ENCODE data around the gene SUN1. TPM values are rescaled to one million over a fixed set of nuclear protein-coding genes. Genes with fewer than 3 reads are reported as not detected.

The SUN1 gene
- total and polyA plus RNA-seq, 7 experiments from 2014 or later: 39.4 to 254 (median 97.2) TPM

DNA sequence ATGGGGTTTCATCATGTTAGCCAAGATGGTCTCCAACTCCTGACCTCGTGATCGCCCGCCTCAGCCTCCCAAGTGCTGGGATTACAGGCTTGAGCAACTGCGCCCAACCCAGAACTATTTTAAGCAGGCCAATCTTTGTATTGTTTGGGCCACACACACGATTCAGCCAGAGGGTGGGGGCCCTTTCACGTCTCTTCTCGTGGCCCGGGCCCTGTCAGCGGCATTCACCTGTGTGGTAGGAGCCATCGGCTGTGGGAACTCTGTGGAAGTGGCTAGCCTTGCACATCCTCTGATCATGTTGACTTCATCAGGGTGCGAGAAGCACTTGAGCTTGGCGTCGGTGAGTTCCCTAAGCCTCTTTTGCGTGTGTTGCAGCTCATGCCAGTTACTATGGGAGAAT lies 16.9 kb downstream of the SUN1 start:
- intact Hi-C loops (cut with micrococcal nuclease): no loop called here
- peak overlapping the region in 1 of 9 donors; percentile 19 for H3K27ac Mint-ChIP-seq
- no peaks in the 10 kb centered on the region for H3K9me3 Mint-ChIP-seq
- POLR2A ChIA-PET: no interaction called here
- Histone ChIP-seq H3K9me3 (ENCODE audit: control insufficient read depth in 2 of 3, low read length in 3 of 3) (no peaks in the 10 kb centered on the region), H3K4me3 (ENCODE audit: low read length) (no peak overlapping the region), H3K36me3 (ENCODE audit: control insufficient read depth in 2 of 3, insufficient read depth in 3 of 3, low read length in 3 of 3) (peaks cover 0 to 68% (median 21%) of the 10 kb centered on the region in 3 experiments), H3K27ac (ENCODE audit: low read depth, low read length) (no peak overlapping the region), H3K4me1 (ENCODE audit: control insufficient read depth in 2 of 2, insufficient read depth in 2 of 2, low read length in 2 of 2) (no peaks in the 10 kb centered on the region), H3K27me3 (ENCODE audit: control insufficient read depth in 2 of 2, insufficient read depth in 2 of 2, low read length in 2 of 2) (no peaks in the 10 kb centered on the region)
- no peak for ATAC-seq
- H3K36me3 Mint-ChIP-seq: peaks cover 4 to 54% (median 22%) of the 10 kb centered on the region in 5 donors
- no peak overlapping the region for H3K4me3 Mint-ChIP-seq
- CTCF ChIA-PET: interaction anchor here (0.5 to 0.6 kb wide), 2 partner anchors 52 to 77 kb away, joined by 3 read pairs; no protein-coding TSS in a partner anchor
- DNase-seq: no peak
- H3K4me1 Mint-ChIP-seq: no peaks in the 10 kb centered on the region
- H3K27me3 Mint-ChIP-seq: no peaks in the 10 kb centered on the region

DNA sequence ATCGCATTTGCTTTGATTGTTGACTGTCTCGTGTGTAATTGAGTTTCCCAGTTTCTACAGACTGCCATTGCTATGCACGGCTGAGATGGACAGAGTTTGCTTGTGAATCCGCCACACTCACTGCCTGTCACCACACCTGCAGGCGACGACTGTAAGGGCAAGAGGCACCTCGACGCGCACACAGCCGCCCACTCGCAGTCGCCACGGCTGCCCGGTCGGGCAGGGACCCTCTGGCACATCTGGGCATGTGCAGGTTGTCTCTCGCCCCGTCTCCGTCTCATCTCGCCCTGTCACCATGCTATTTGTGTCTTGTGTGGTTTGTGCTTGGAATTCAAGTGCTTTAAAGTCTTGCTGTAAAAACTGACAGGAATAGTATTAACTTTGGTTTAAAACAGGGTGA lies 17.5 kb downstream of the SUN1 start:
- no peak overlapping the region for H3K4me3 Mint-ChIP-seq
- CTCF ChIA-PET: no interaction called here
- no peaks in the 10 kb centered on the region for H3K4me1 Mint-ChIP-seq
- H3K36me3 Mint-ChIP-seq: peaks cover 4 to 55% (median 22%) of the 10 kb centered on the region in 5 donors
- no peak for ATAC-seq
- intact Hi-C loops (cut with micrococcal nuclease): no loop called here
- Histone ChIP-seq H3K9me3 (ENCODE audit: control insufficient read depth in 2 of 3, low read length in 3 of 3) (no peaks in the 10 kb centered on the region), H3K4me1 (ENCODE audit: control insufficient read depth in 2 of 2, insufficient read depth in 2 of 2, low read length in 2 of 2) (no peaks in the 10 kb centered on the region), H3K36me3 (ENCODE audit: control insufficient read depth in 2 of 3, insufficient read depth in 3 of 3, low read length in 3 of 3) (peaks cover 0 to 68% (median 23%) of the 10 kb centered on the region in 3 experiments), H3K27me3 (ENCODE audit: control insufficient read depth in 2 of 2, insufficient read depth in 2 of 2, low read length in 2 of 2) (no peaks in the 10 kb centered on the region), H3K4me3 (ENCODE audit: low read length) (no peak overlapping the region), H3K27ac (ENCODE audit: low read depth, low read length) (no peak overlapping the region)
- H3K9me3 Mint-ChIP-seq: no peaks in the 10 kb centered on the region
- no peak for DNase-seq
- POLR2A ChIA-PET: no interaction called here
- no peak overlapping the region for H3K27ac Mint-ChIP-seq
- no peaks in the 10 kb centered on the region for H3K27me3 Mint-ChIP-seq

DNA sequence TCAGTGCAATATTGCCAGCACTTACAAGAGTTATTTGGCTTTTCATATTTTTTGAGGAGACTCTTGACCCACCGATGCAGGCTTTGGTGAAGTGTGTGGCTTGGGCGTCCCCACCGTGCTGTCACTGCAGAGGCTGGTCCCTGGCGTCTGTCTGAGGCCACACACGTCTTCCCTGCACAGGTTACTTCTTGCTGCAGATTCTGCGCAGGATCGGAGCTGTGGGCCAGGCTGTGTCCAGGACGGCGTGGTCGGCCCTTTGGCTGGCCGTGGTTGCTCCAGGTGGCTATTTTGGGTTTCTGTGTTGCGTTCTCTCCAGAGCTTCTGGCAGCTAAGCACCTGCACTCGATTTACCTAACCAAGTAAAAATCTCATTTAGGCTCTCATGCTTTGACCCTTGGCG lies 18.9 kb downstream of the SUN1 start:
- DNase-seq (no peak), ATAC-seq (no peak)
- Histone ChIP-seq H3K27me3 (ENCODE audit: control insufficient read depth in 2 of 2, insufficient read depth in 2 of 2, low read length in 2 of 2) (no peaks in the 10 kb centered on the region), H3K4me3 (ENCODE audit: low read length) (no peak overlapping the region), H3K4me1 (ENCODE audit: control insufficient read depth in 2 of 2, insufficient read depth in 2 of 2, low read length in 2 of 2) (no peaks in the 10 kb centered on the region), H3K36me3 (ENCODE audit: control insufficient read depth in 2 of 3, insufficient read depth in 3 of 3, low read length in 3 of 3) (peaks cover 0 to 76% (median 35%) of the 10 kb centered on the region in 3 experiments), H3K27ac (ENCODE audit: low read depth, low read length) (no peak overlapping the region), H3K9me3 (ENCODE audit: control insufficient read depth in 2 of 3, low read length in 3 of 3) (no peaks in the 10 kb centered on the region)
- peaks cover 9 to 49% (median 15%) of the 10 kb centered on the region in 5 donors for H3K36me3 Mint-ChIP-seq
- intact Hi-C loops (cut with micrococcal nuclease): no loop called here
- H3K9me3 Mint-ChIP-seq: no peaks in the 10 kb centered on the region
- no peaks in the 10 kb centered on the region for H3K4me1 Mint-ChIP-seq
- ChIA-PET CTCF (no interaction called here), POLR2A (interaction anchor here (0.5 to 0.7 kb wide), 2 partner anchors 20 to 1792 kb away, joined by 3 read pairs; no protein-coding TSS in a partner anchor)
- H3K27ac Mint-ChIP-seq: no peak overlapping the region
- no peak overlapping the region for H3K4me3 Mint-ChIP-seq
- H3K27me3 Mint-ChIP-seq: no peaks in the 10 kb centered on the region

DNA sequence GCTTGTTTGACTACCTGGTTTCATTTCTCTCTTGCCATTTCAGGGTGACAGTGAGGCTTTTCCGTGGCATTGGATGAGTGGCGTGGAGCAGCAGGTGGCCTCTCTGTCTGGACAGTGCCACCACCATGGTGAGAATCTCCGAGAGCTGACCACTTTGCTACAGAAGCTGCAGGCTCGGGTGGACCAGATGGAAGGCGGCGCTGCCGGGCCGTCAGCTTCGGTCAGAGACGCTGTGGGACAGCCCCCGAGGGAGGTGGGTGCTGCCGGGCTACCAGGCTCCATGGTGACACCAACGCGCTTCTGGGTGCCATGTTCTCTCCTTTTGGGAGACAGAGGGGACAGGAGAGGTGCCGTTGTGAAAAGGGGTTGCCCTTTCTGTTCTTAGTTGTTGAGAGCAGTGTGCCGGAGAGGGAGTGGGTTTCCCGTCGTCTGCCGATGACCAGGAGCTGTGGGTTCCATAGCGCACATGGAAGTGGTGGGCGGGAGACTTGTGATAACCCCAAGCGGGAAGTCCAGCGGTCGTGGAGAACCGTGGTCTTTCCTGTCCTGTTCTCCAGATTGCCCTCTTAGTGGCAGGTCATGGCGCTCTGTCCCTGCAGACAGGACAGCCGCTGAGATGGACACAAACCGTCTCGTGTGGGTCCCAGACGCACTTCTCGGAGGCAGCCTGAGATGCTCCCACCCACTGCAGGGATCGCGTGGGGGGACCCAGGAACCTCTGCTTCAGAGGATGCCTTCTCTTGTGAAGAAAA lies 21.3 kb downstream of the SUN1 start:
- no peaks in the 10 kb centered on the region for H3K27me3 ChIP-seq (ENCODE audit: control insufficient read depth in 2 of 2, insufficient read depth in 2 of 2, low read length in 2 of 2)
- H3K4me3 ChIP-seq (ENCODE audit: low read length): no peak overlapping the region
- no peaks in the 10 kb centered on the region for H3K9me3 ChIP-seq (ENCODE audit: control insufficient read depth in 2 of 3, low read length in 3 of 3)
- Mint-ChIP-seq H3K4me3 (no peak overlapping the region), H3K27ac (no peak overlapping the region), H3K27me3 (no peaks in the 10 kb centered on the region), H3K36me3 (peaks cover 11 to 55% (median 14%) of the 10 kb centered on the region in 5 donors), H3K9me3 (no peaks in the 10 kb centered on the region), H3K4me1 (no peaks in the 10 kb centered on the region)
- ChIA-PET POLR2A (no interaction called here), CTCF (interaction anchor here (0.7 to 0.8 kb wide), 2 partner anchors 17 to 225 kb away, joined by 3 read pairs; no protein-coding TSS in a partner anchor)
- ATAC-seq: no peak
- intact Hi-C loops (cut with micrococcal nuclease): no loop called here
- no peak for DNase-seq
- peaks cover 0 to 98% (median 35%) of the 10 kb centered on the region in 3 experiments for H3K36me3 ChIP-seq (ENCODE audit: control insufficient read depth in 2 of 3, insufficient read depth in 3 of 3, low read length in 3 of 3)
- H3K4me1 ChIP-seq (ENCODE audit: control insufficient read depth in 2 of 2, insufficient read depth in 2 of 2, low read length in 2 of 2): no peaks in the 10 kb centered on the region
- no peak overlapping the region for H3K27ac ChIP-seq (ENCODE audit: low read depth, low read length)

DNA sequence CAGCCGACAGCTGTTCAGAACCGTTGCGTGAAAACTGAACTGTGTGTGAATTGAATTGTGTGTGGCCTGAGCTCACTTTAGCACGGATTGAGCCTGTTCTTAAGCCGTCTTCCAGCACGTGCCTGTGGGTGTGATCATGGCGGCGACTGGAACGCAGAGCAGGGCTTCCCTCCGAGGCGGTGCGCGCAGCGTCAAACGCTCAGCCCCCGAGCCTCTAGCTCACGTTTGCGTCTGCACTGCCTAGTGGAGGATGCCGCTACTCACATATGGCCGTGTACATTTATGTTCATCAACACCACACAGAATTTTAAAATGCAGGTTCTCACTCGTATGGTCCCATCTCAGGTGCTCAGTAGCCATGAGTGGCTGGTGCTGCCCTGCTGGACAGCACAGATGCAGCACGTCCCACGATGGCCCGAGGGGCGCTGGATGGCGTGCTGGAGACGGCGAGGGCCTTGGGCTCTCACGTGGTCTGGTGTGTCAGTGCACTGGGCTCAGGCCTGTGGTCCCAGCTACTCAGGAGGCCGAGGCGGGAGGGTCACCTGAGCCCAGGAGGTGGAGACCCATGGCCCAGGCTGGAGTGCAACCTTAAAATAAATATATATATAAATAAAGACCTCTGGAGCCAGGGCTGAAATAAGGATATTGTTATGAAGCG lies 22.0 kb downstream of the SUN1 start:
- H3K36me3 ChIP-seq (ENCODE audit: control insufficient read depth in 2 of 3, insufficient read depth in 3 of 3, low read length in 3 of 3): peaks cover 0 to 97% (median 35%) of the 10 kb centered on the region in 3 experiments
- no peak overlapping the region for H3K27ac Mint-ChIP-seq
- H3K4me3 ChIP-seq (ENCODE audit: low read length): no peak overlapping the region

DNA sequence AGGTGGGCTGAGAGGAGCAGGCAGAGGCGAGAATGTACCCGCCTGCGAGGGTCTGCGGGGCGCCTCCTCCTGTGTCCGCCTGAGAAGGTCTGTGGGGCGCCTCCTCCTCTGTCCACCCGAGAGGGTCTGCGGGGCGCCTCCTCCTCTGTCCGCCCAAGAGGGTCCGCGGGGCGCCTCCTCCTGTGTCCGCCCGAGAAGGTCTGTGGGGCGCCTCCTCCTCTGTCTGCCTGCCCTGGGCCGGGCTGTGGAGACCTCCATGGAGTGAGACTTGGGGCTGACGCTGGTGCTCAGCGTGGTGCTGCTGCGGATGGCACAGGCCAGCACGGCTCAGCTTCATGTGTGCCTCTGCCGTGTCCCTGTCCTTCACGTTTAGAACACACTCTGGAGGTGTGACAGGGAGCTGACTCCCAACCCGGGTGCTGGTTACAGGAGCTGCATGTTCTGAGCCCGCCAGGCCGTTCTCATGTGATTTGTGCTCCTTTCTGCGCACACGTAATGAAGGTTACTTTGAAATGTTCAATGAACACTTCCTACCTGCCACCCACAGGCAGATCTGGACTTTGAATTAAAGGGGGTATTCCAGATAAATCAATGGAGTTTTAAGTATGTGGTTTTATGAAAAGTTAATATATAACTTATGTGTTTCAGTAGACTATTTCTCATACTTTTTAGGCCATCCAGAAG lies 23.6 kb downstream of the SUN1 start:
- peak overlapping the region in 1 of 9 donors; percentile 57 for H3K27ac Mint-ChIP-seq
- DNase-seq: no peak
- peaks cover 6 to 98% (median 44%) of the 10 kb centered on the region in 3 experiments for H3K36me3 ChIP-seq (ENCODE audit: control insufficient read depth in 2 of 3, insufficient read depth in 3 of 3, low read length in 3 of 3)

More for the DNA sequence above, 22.0 kb downstream of the SUN1 start:
- intact Hi-C loops (cut with micrococcal nuclease): no loop called here
- H3K36me3 Mint-ChIP-seq: peaks cover 10 to 55% (median 11%) of the 10 kb centered on the region in 5 donors
- Histone ChIP-seq H3K27me3 (ENCODE audit: control insufficient read depth in 2 of 2, insufficient read depth in 2 of 2, low read length in 2 of 2) (no peaks in the 10 kb centered on the region), H3K4me1 (ENCODE audit: control insufficient read depth in 2 of 2, insufficient read depth in 2 of 2, low read length in 2 of 2) (no peaks in the 10 kb centered on the region), H3K9me3 (ENCODE audit: control insufficient read depth in 2 of 3, low read length in 3 of 3) (no peaks in the 10 kb centered on the region), H3K27ac (ENCODE audit: low read depth, low read length) (no peak overlapping the region)
- DNase-seq (no peak), ATAC-seq (no peak)
- H3K9me3 Mint-ChIP-seq: no peaks in the 10 kb centered on the region
- H3K4me1 Mint-ChIP-seq: peaks cover 0 to 3% (median 0%) of the 10 kb centered on the region in 7 donors
- no peak overlapping the region for H3K4me3 Mint-ChIP-seq
- H3K27me3 Mint-ChIP-seq: no peaks in the 10 kb centered on the region
- CTCF ChIA-PET: interaction anchor here (0.7 kb wide), 1 partner anchor 224 kb away, joined by 3 read pairs; no protein-coding TSS in a partner anchor
- POLR2A ChIA-PET: no interaction called here

More for the DNA sequence above, 23.6 kb downstream of the SUN1 start:
- H3K27me3 ChIP-seq (ENCODE audit: control insufficient read depth in 2 of 2, insufficient read depth in 2 of 2, low read length in 2 of 2): no peaks in the 10 kb centered on the region
- Mint-ChIP-seq H3K9me3 (peaks cover 0 to 1% (median 0%) of the 10 kb centered on the region in 11 donors), H3K36me3 (peaks cover 9 to 61% (median 15%) of the 10 kb centered on the region in 5 donors), H3K4me1 (peaks cover 0 to 4% (median 0%) of the 10 kb centered on the region in 7 donors), H3K4me3 (no peak overlapping the region), H3K27me3 (no peaks in the 10 kb centered on the region)
- no peaks in the 10 kb centered on the region for H3K4me1 ChIP-seq (ENCODE audit: control insufficient read depth in 2 of 2, insufficient read depth in 2 of 2, low read length in 2 of 2)
- no peak overlapping the region for H3K4me3 ChIP-seq (ENCODE audit: low read length)
- no peak for ATAC-seq
- ChIA-PET CTCF (no interaction called here), POLR2A (no interaction called here)
- H3K27ac ChIP-seq (ENCODE audit: low read depth, low read length): no peak overlapping the region
- no peaks in the 10 kb centered on the region for H3K9me3 ChIP-seq (ENCODE audit: control insufficient read depth in 2 of 3, low read length in 3 of 3)
- intact Hi-C loops (cut with micrococcal nuclease): no loop called here

Measured in naive thymus-derived CD4-positive, alpha-beta T cell (primary cell).